GM12874 (cell line): ENCODE data around the gene SMIM44.
A peak's percentile ranks its signal among the peaks of the same experiment; 100 is the strongest.

ENCODE experiments used
- CTCF ChIP-seq: IDR thresholded peaks from 2 replicates; pipeline ENCODE4 v1.5.1; 2011; ENCODE audit warnings: low read depth, mild to moderate bottlenecking, control low read depth, low read length, moderate library complexity; ENCODE audit not compliant: insufficient read depth

SMIM44 gene

DNA sequence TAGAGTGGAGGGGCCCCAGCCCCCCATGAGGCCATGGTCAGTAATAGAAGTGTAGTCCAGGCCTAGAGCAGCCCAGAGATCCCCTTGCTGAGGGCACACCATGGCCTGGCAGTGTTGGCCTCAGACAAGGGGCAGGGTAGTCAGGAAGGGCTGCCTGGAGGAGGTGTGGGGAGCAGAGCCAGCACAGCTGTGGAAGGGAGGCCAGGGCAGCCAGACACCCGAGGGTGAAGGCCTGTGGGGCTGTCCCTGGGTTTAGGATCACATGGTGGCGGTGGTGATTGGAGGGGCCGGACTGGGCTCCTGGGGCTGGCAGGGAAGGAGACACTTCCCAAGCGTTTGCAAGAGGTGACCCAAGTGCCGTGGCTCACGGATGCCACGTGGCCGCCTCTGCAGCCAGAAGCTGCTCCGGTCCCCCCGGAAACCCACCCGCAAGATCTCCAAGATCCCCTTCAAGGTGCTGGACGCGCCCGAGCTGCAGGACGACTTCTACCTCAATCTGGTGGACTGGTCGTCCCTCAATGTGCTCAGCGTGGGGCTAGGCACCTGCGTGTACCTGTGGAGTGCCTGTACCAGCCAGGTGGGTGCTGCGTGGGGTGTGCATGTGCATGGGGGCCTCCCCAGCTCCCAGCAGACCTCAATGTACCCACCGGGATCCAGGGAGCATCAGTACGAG is 44.1 kb upstream of the SMIM44 start:
- no peak for TF ChIP-seq CTCF

DNA sequence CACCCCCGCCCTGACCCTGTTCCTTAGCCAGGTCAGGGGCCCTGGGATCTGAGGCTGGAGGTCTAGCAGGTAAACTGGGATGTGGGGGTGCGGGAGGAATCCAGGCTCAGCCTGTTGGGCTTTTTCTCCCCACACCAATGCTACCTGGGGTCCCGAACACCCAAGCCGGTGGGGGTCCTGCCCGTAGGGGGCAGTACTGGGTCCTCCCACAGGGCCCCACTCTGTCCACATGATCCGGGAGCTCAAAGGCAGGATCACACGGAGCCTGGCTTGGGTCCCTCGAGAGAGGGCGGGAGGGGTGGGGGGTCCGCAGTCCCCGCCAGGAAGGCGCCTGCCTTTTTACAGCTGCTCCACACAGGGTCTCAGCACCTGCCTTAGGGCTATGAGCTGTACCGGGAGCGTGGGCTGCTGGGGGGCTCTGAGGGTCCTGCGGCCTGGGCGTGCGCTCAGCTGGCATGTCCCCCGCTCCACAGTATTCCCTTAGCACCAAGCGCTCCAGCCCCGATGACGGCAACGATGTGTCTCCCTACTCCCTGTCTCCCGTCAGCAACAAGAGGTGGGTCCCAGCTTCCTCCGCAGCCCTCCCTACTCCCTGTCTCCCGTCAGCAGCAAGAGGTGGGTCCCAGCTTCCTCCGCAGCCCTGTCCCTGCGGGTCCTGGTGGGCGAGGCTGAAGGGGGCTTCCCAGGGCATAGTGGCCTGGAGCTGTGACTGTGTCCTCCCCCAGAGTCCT is 43.4 kb upstream of the SMIM44 start:
- TF ChIP-seq CTCF, result peak; percentile 14; the same call in 1 of the 2 replicates

GRCh38 chr19:3524904-3525451 is 41.7 kb upstream of the SMIM44 start:
- TF ChIP-seq CTCF, result no peak

DNA sequence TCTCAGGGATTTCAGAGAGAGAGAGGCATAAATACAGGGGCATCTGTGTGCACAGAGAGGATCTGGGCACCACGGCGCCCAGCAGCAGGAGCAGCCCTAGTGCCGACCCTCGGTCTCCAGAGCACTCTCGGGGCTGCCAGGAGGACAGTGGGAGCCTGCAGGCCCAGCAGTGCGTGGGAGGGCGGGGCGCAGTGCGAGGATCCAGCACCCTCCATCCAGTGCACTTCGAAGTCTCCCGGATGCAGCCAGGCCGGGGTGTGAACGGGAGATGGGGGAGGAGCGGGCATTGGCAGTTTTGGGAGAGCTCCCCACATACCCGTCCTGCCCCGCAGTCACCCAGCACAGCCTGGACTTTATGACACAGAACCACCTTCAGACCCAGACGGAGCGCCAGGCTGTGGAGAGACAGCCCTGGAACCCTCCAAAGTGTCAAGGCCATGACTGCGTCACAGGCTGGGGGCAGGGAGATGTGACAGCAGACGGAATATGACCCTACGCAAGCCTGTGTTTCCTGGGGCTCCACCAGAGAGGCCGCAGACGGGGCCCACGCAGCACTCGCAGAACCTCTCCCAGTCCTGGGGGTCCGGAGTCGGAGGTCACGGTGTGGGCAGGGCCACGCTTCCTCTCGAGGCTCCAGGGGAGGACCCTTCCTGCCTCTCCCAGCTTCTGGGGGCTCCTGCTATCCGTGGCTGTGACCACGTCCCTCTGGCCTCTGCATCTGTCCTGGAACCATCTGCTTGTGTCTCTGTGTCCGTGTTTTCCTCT is 41.0 kb upstream of the SMIM44 start:
- no peak for TF ChIP-seq CTCF

- TF ChIP-seq CTCF, result no peak
Observed at GRCh38 chr19:3523361-3524077, 40.3 kb upstream of the SMIM44 start.

GRCh38 chr19:3522421-3523360 is 39.5 kb upstream of the SMIM44 start:
- TF ChIP-seq CTCF, result no peak
